ENCODE measurements around the gene SETDB2. TPM values are rescaled to one million over a fixed set of nuclear protein-coding genes. Genes with fewer than 3 reads are reported as not detected.

Gene SETDB2
- total and polyA plus RNA-seq, 4 donors, result 1.9 to 6.2 (median 4.9) TPM

GRCh38 chr13:49533591-49534269 is 89.7 kb downstream of the SETDB2 start:
- Histone ChIP-seq H3K4me3 (ENCODE audit: low read depth in 1 of 3, low read length in 3 of 3) (no peak overlapping the region), H3K9ac (ENCODE audit: low read depth in 1 of 2, low read length in 2 of 2) (no peak overlapping the region), H3K27ac (ENCODE audit: low read depth in 1 of 2, low read length in 2 of 2) (no peak overlapping the region), H3K36me3 (ENCODE audit: control insufficient read depth in 4 of 4, insufficient read depth in 3 of 4, low read depth in 1 of 4, low read length in 3 of 4) (peaks cover 0 to 5% (median 1%) of the 10 kb centered on the region in 4 donors), H3K27me3 (ENCODE audit: control insufficient read depth in 4 of 4, insufficient read depth in 4 of 4, low read length in 3 of 4) (no peaks in the 10 kb centered on the region), H3K9me3 (ENCODE audit: control insufficient read depth in 4 of 4, low read length in 3 of 4) (no peaks in the 10 kb centered on the region), H3K4me1 (ENCODE audit: control insufficient read depth in 4 of 4, insufficient read depth in 4 of 4, low read length in 3 of 4) (no peaks in the 10 kb centered on the region)
- WGBS, result 76% methylated on average over 7 of the region's 7 CpGs
- DNase-seq (ENCODE audit: low spot score), result no peak
- TF ChIP-seq TAF1 (conservative IDR thresholded peaks at IDR 0.05), result no peak

GRCh38 chr13:49536144-49536873 is 92.2 kb downstream of the SETDB2 start:
- Histone ChIP-seq H3K36me3 (ENCODE audit: control insufficient read depth in 4 of 4, insufficient read depth in 3 of 4, low read depth in 1 of 4, low read length in 3 of 4) (peaks cover 0 to 11% (median 2%) of the 10 kb centered on the region in 4 donors), H3K9ac (ENCODE audit: low read depth in 1 of 2, low read length in 2 of 2) (no peak overlapping the region), H3K27me3 (ENCODE audit: control insufficient read depth in 4 of 4, insufficient read depth in 4 of 4, low read length in 3 of 4) (no peaks in the 10 kb centered on the region), H3K9me3 (ENCODE audit: control insufficient read depth in 4 of 4, low read length in 3 of 4) (no peaks in the 10 kb centered on the region), H3K27ac (ENCODE audit: low read depth in 1 of 2, low read length in 2 of 2) (no peak overlapping the region), H3K4me1 (ENCODE audit: control insufficient read depth in 4 of 4, insufficient read depth in 4 of 4, low read length in 3 of 4) (no peaks in the 10 kb centered on the region), H3K4me3 (ENCODE audit: low read depth in 1 of 3, low read length in 3 of 3) (no peak overlapping the region)
- TF ChIP-seq SP1 (IDR thresholded peaks at IDR 0.05) (no peak), FOXA2 (IDR thresholded peaks at IDR 0.05) (no peak), ATF3 (IDR thresholded peaks at IDR 0.05) (no peak), YY1 (IDR thresholded peaks at IDR 0.05) (no peak), HNF4G (IDR thresholded peaks at IDR 0.05) (no peak), CTCF (IDR thresholded peaks at IDR 0.05; ENCODE audit: low read depth, low read length, missing input control) (no peak), FOXA1 (IDR thresholded peaks at IDR 0.05) (no peak), MAX (IDR thresholded peaks at IDR 0.05) (no peak), GABPA (IDR thresholded peaks at IDR 0.05 in 1 of 2, conservative IDR thresholded peaks at IDR 0.05 in 1 of 2) (no peak), RXRA (IDR thresholded peaks at IDR 0.05) (no peak)
- WGBS, result 72% methylated on average over 7 of the region's 7 CpGs
- no peak for DNase-seq (ENCODE audit: low spot score)

- no peaks in the 10 kb centered on the region for H3K4me1 ChIP-seq (ENCODE audit: control insufficient read depth in 4 of 4, insufficient read depth in 4 of 4, low read length in 3 of 4)
- H3K9ac ChIP-seq (ENCODE audit: low read depth in 1 of 2, low read length in 2 of 2), result no peak overlapping the region
- DNase-seq (ENCODE audit: low spot score), result no peak
- no peaks in the 10 kb centered on the region for H3K9me3 ChIP-seq (ENCODE audit: control insufficient read depth in 4 of 4, low read length in 3 of 4)
- H3K4me3 ChIP-seq (ENCODE audit: low read depth in 1 of 3, low read length in 3 of 3), result no peak overlapping the region
- 91% methylated on average over 2 of the region's 2 CpGs for WGBS
- no peaks in the 10 kb centered on the region for H3K27me3 ChIP-seq (ENCODE audit: control insufficient read depth in 4 of 4, insufficient read depth in 4 of 4, low read length in 3 of 4)
- TF ChIP-seq FOXA2 (IDR thresholded peaks at IDR 0.05) (no peak), JUND (IDR thresholded peaks at IDR 0.05) (no peak), NR2F2 (IDR thresholded peaks at IDR 0.05) (no peak), YY1 (IDR thresholded peaks at IDR 0.05) (no peak), EGR1 (IDR thresholded peaks at IDR 0.05; ENCODE audit: low read depth in 2 of 2) (no peak), RXRA (IDR thresholded peaks at IDR 0.05) (no peak), TAF1 (conservative IDR thresholded peaks at IDR 0.05) (no peak)
- H3K36me3 ChIP-seq (ENCODE audit: control insufficient read depth in 4 of 4, insufficient read depth in 3 of 4, low read depth in 1 of 4, low read length in 3 of 4), result peaks cover 0 to 11% (median 4%) of the 10 kb centered on the region in 4 donors
- no peak overlapping the region for H3K27ac ChIP-seq (ENCODE audit: low read depth in 1 of 2, low read length in 2 of 2)
These were observed 94.3 kb downstream of the SETDB2 start for GRCh38 chr13:49538404-49538803.

All from liver (tissue), 9 donors.